Stromal cell of bone marrow (primary cell): ENCODE measurements around the gene FSTL5.

Source experiments
- DNase-seq: peaks from one replicate; pipeline ENCODE4 v3.0.0-alpha.2; 2012; ENCODE audit warnings: low read depth

The FSTL5 gene

GRCh38 chr4:161937596-161937995 is 226.2 kb downstream of the FSTL5 start:
- DNase-seq: no peak

GRCh38 chr4:161936625-161937550 is 226.9 kb downstream of the FSTL5 start:
- no peak for DNase-seq

- no peak for DNase-seq
Observed at GRCh38 chr4:161931089-161931488, 232.7 kb downstream of the FSTL5 start.

GRCh38 chr4:161929956-161930355 is 233.8 kb downstream of the FSTL5 start:
- no peak for DNase-seq

- DNase-seq: no peak
Observed at GRCh38 chr4:161926033-161926828, 237.6 kb downstream of the FSTL5 start.

- no peak for DNase-seq
Observed at GRCh38 chr4:161920304-161921052, 243.3 kb downstream of the FSTL5 start.

- no peak for DNase-seq
Observed at GRCh38 chr4:161919442-161920220, 244.2 kb downstream of the FSTL5 start.

- no peak for DNase-seq
Observed at GRCh38 chr4:161916035-161916434, 247.8 kb downstream of the FSTL5 start.

GRCh38 chr4:161907590-161907955 is 256.2 kb downstream of the FSTL5 start:
- DNase-seq: no peak

GRCh38 chr4:161906836-161907589 is 256.8 kb downstream of the FSTL5 start:
- no peak for DNase-seq

- no peak for DNase-seq
Observed at GRCh38 chr4:161900110-161900509, 263.7 kb downstream of the FSTL5 start.

GRCh38 chr4:161894493-161895167 is 269.2 kb downstream of the FSTL5 start:
- no peak for DNase-seq

- no peak for DNase-seq
Observed at GRCh38 chr4:161894014-161894413, 269.8 kb downstream of the FSTL5 start.

- no peak for DNase-seq
Observed at GRCh38 chr4:161893566-161893965, 270.2 kb downstream of the FSTL5 start.

- DNase-seq: no peak
Observed at GRCh38 chr4:161892951-161893350, 270.8 kb downstream of the FSTL5 start.

- no peak for DNase-seq
Observed at GRCh38 chr4:161883157-161883556, 280.6 kb downstream of the FSTL5 start.

GRCh38 chr4:161881370-161881769 is 282.4 kb downstream of the FSTL5 start:
- DNase-seq: no peak

GRCh38 chr4:161869511-161869910 is 294.3 kb downstream of the FSTL5 start:
- DNase-seq: no peak

- no peak for DNase-seq
Observed at GRCh38 chr4:161856711-161857326, 307.0 kb downstream of the FSTL5 start.

- no peak for DNase-seq
Observed at GRCh38 chr4:161850631-161851030, 313.2 kb downstream of the FSTL5 start.
